K562 (cell line): ENCODE data around the gene RBM19. TPM values are rescaled to one million over a fixed set of nuclear protein-coding genes. Genes with fewer than 3 reads are reported as not detected.

Experiments used
- ATAC-seq: fragments of 200-7000 bp; cut with Tn5 transposase; 3 replicates; pipeline ENCODE4 v1.9.1; 2020; ENCODE audit warnings: moderate library complexity
- BruUV-seq: library from RNA; stranded (reverse); fragments of 400-500 nt; replicated peaks from 2 replicates; lab custom pipeline; 2021; lab: Mats Ljungman, UMichigan
- CTCF ChIA-PET: fragments of 300-600 bp; formaldehyde crosslinking; extraction: SDS; loops from one replicate; lab custom pipeline; 2021; ENCODE audit warnings: low intra/inter-chr PET ratio; lab: Yijun Ruan, JAX
- POLR2A ChIA-PET: fragments of 300-600, 350-650 bp; sonication (Branson Sonifier 250); formaldehyde crosslinking; extraction: SDS; loops from one replicate; lab custom pipeline; 2021; ENCODE audit warnings: antibody characterized with exemption, inconsistent platforms; lab: Yijun Ruan, JAX
- DNase-seq, 4 experiments: peaks; one replicate each; pipeline versions ENCODE4 v3.0.0 to v3.0.0-alpha.2; 2011 to 2018; ENCODE audit warnings: low spot score in 3 of 4, mixed read lengths in 3 of 4; ENCODE audit errors: extremely low read depth in 1 of 4
- FAIRE-seq: peaks from 2 replicates; lab custom pipeline; 2011; peaks lifted over from hg19 to GRCh38; lab: Jason Lieb, UNC
- H2AFZ ChIP-seq: 2 replicates; pipeline ENCODE4 v1.6.0; 2011; ENCODE audit warnings: low read depth, low read length, control low read depth, inconsistent platforms
- H3K27ac ChIP-seq: fragments of 200-600 bp; 3 replicates; pipeline ENCODE4 v1.8.0; 2011; ENCODE audit warnings: low read depth, mild to moderate bottlenecking, control low read depth, inconsistent platforms, low read length, moderate library complexity, mixed read lengths; ENCODE audit errors: extremely low read depth
- H3K27me3 ChIP-seq, 2 experiments: fragments of 300-600 bp in 1 of 2; 2 replicates in 1 of 2; 3 replicates in 1 of 2; pipeline versions ENCODE4 v1.6.0 to v1.8.0; 2011; ENCODE audit warnings: inconsistent platforms in 2 of 2, low read length in 2 of 2, mild to moderate bottlenecking in 1 of 2, mixed read lengths in 1 of 2, moderate library complexity in 1 of 2; ENCODE audit not compliant: control insufficient read depth in 2 of 2, insufficient read depth in 2 of 2
- H3K36me3 ChIP-seq: fragments of 300-600 bp; 3 replicates; pipeline ENCODE4 v1.8.0; 2011; ENCODE audit warnings: mild to moderate bottlenecking, low read length, inconsistent platforms; ENCODE audit not compliant: control insufficient read depth, insufficient read depth
- H3K4me1 ChIP-seq, 2 experiments: fragments of 200-600 bp in 1 of 2; replicated peaks in 1 of 2; 2 replicates in 1 of 2; 3 replicates in 1 of 2; pipeline versions ENCODE4 v1.5.1 to v1.8.0; 2011; ENCODE audit warnings: inconsistent platforms in 2 of 2, low read length in 2 of 2, mild to moderate bottlenecking in 1 of 2, mixed read lengths in 1 of 2, moderate library complexity in 1 of 2; ENCODE audit not compliant: control insufficient read depth in 2 of 2, insufficient read depth in 2 of 2
- H3K4me2 ChIP-seq: 2 replicates; pipeline ENCODE4 v1.6.1; 2011; ENCODE audit warnings: low read length, control low read depth, inconsistent platforms, mixed read lengths; ENCODE audit not compliant: insufficient read depth
- H3K4me3 ChIP-seq: fragments of 200-600 bp; sonication (generic), shearing (Covaris generic); 2 replicates; pipeline ENCODE4 v1.5.1; 2016; ENCODE audit warnings: control low read depth, inconsistent platforms
- H3K79me2 ChIP-seq: fragments of 200-600 bp; 3 replicates; pipeline ENCODE4 v1.8.0; 2011; ENCODE audit warnings: low read length, inconsistent platforms; ENCODE audit not compliant: control insufficient read depth, insufficient read depth
- H3K9ac ChIP-seq, 2 experiments: 2 replicates each; pipeline versions ENCODE4 v1.6.0 to v1.6.1; 2011; ENCODE audit warnings: low read depth in 2 of 2, low read length in 2 of 2, control low read depth in 1 of 2, inconsistent platforms in 1 of 2, mild to moderate bottlenecking in 1 of 2, mixed read lengths in 1 of 2; ENCODE audit not compliant: insufficient read depth in 1 of 2
- H3K9me1 ChIP-seq: one replicate; pipeline ENCODE4 v1.6.0; 2011; ENCODE audit warnings: inconsistent platforms, mild to moderate bottlenecking, low read length, moderate library complexity; ENCODE audit not compliant: control insufficient read depth, insufficient read depth
- H3K9me3 ChIP-seq: replicated peaks from 2 replicates; pipeline ENCODE4 v1.5.1; 2011; ENCODE audit warnings: low read depth, low read length, inconsistent platforms; ENCODE audit not compliant: control insufficient read depth, insufficient read depth
- H4K20me1 ChIP-seq: replicated peaks from 2 replicates; pipeline ENCODE4 v1.6.1; 2011; ENCODE audit warnings: low read length, inconsistent platforms, mixed read lengths; ENCODE audit not compliant: control insufficient read depth, insufficient read depth
- NR4A1 ChIP-seq, 2 experiments: fragments of 250-450 bp in 1 of 2; fragments of 450-650 bp in 1 of 2; sonication (Bioruptor Pico) in 1 of 2; IDR thresholded peaks; 2 replicates each; pipeline versions ENCODE4 v1.4.0 to v1.6.1; 2016 to 2020; ENCODE audit warnings: mild to moderate bottlenecking in 2 of 2, missing compliant biosample characterization in 1 of 2, missing genetic modification characterization in 1 of 2, moderate library complexity in 1 of 2
- TEAD1 ChIP-seq, 2 experiments: fragments of 450-650 bp in 1 of 2; sonication (generic) in 1 of 2; formaldehyde crosslinking; IDR thresholded peaks; 2 replicates each; pipeline versions ENCODE4 v1.4.0 to v1.8.0; 2020 to 2022; ENCODE audit warnings: mild to moderate bottlenecking in 2 of 2, missing genetic modification reagents in 1 of 2
- TEAD2 ChIP-seq: fragments of 450-650 bp; IDR thresholded peaks from 2 replicates; pipeline ENCODE4 v1.6.1; 2016; ENCODE audit warnings: missing genetic modification characterization, control low read depth, missing compliant biosample characterization
- WGBS: fragments of 100-300 bp; shearing (Covaris generic); methylation state at CpG from one replicate; pipeline ENCODE4 v1.1.6; 2016; ENCODE audit warnings: low coverage, mixed read lengths; ENCODE audit not compliant: insufficient coverage; ENCODE audit errors: missing lambda C conversion rate; 5-methylcytosine and 5-hydroxymethylcytosine counted together
- in situ Hi-C: fragments of 300-500 bp; cut with MboI; formaldehyde crosslinking; loops from 4 replicates; pipeline ENCODE4 v1.15.0; 2018; ENCODE audit warnings: inconsistent platforms, mixed read lengths
- intact Hi-C: fragments of 100-400 bp; cut with micrococcal nuclease; formaldehyde crosslinking; loops from 2 replicates; pipeline ENCODE4 v1.14.2; 2022
- polyA plus RNA-seq, 8 experiments: library from polyadenylated mRNA; depleted of rRNA in 4 of 8; stranded (reverse) in 5 of 8; unstranded in 3 of 8; fragments of >200 nt; fragmentation: Nextera tagmentation in 2 of 8; fragmentation: Illumina TruSeq in 1 of 8; extraction: Ambion mirVana in 2 of 8; extraction: Trizol in 1 of 8; gene quantifications; 2 replicates each; pipeline versions ENCODE4 v1.2.1 to v1.2.3, GENCODE V29; 2011 to 2014; ENCODE audit warnings: inconsistent platforms in 1 of 8, missing spikeins in 1 of 8
- total RNA-seq, 7 experiments: library from RNA; depleted of rRNA in 6 of 7; stranded (reverse); fragments of >200 nt in 6 of 7; fragmentation: Illumina TruSeq in 2 of 7; extraction: Trizol in 2 of 7; gene quantifications; 2 replicates each; pipeline versions ENCODE4 v1.2.1 to v1.2.3, GENCODE V29; 2011 to 2021; ENCODE audit warnings: low replicate concordance in 1 of 7
- TF ChIP-seq, protein P1 (sequence below): fragments of 450-650 bp; IDR thresholded peaks from 2 replicates; pipeline ENCODE4 v1.7.1; 2018; ENCODE audit warnings: mild to moderate bottlenecking, low read depth; ENCODE audit not compliant: partially characterized antibody

Gene RBM19
- total and polyA plus RNA-seq, 9 of the 15 experiments (the other 6 are each of a cell fraction or from before 2014, with no cell fraction given): 16.0 to 58.4 (median 37.9) TPM

- no peaks in the 10 kb centered on the region for H3K9me1 ChIP-seq
- no peak overlapping the region for H3K4me2 ChIP-seq
- H3K27me3 ChIP-seq: no peaks in the 10 kb centered on the region
- no peak for TF ChIP-seq TEAD2 (tag)
- no peak for TF ChIP-seq TEAD1 (CRISPR knock-in tag; IDR thresholded peaks at IDR 0.05)
- no peak for TF ChIP-seq NR4A1 (CRISPR knock-in tag; IDR thresholded peaks at IDR 0.05)
- TF ChIP-seq NR4A1 (tag; IDR thresholded peaks at IDR 0.05): no peak
- TF ChIP-seq, protein P1, sequence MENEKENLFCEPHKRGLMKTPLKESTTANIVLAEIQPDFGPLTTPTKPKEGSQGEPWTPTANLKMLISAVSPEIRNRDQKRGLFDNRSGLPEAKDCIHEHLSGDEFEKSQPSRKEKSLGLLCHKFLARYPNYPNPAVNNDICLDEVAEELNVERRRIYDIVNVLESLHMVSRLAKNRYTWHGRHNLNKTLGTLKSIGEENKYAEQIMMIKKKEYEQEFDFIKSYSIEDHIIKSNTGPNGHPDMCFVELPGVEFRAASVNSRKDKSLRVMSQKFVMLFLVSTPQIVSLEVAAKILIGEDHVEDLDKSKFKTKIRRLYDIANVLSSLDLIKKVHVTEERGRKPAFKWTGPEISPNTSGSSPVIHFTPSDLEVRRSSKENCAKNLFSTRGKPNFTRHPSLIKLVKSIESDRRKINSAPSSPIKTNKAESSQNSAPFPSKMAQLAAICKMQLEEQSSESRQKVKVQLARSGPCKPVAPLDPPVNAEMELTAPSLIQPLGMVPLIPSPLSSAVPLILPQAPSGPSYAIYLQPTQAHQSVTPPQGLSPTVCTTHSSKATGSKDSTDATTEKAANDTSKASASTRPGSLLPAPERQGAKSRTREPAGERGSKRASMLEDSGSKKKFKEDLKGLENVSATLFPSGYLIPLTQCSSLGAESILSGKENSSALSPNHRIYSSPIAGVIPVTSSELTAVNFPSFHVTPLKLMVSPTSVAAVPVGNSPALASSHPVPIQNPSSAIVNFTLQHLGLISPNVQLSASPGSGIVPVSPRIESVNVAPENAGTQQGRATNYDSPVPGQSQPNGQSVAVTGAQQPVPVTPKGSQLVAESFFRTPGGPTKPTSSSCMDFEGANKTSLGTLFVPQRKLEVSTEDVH: no peak
- WGBS: 88% methylated on average over 18 of the region's 20 CpGs
- H4K20me1 ChIP-seq: no peaks in the 10 kb centered on the region
- no TSS peak for BruUV-seq
- no peak overlapping the region for H3K4me3 ChIP-seq
- H3K79me2 ChIP-seq: no peaks in the 10 kb centered on the region
- ChIA-PET CTCF (no interaction called here), POLR2A (interaction anchor here (0.6 kb wide), 1 partner anchor 14 kb away, joined by 3 read pairs; no protein-coding TSS in a partner anchor)
- H3K27ac ChIP-seq: no peak overlapping the region
- in situ Hi-C loops: no loop called here
- H2AFZ ChIP-seq: no peak overlapping the region
- ATAC-seq (no peak), DNase-seq (no peak), FAIRE-seq (no peak)
- intact Hi-C loops: no loop called here
- H3K36me3 ChIP-seq: no peaks in the 10 kb centered on the region
- H3K9me3 ChIP-seq: no peaks in the 10 kb centered on the region
- H3K9ac ChIP-seq: no peak overlapping the region
- peaks cover 0 to 7% of the 10 kb centered on the region in 2 experiments; a peak in 1 of 5 replicates for H3K4me1 ChIP-seq
Measured at GRCh38 chr12:113831476-113831875, 134.6 kb downstream of the RBM19 start.
